Psoas muscle (tissue), 8 donors: Measurements from ENCODE around the gene CLTB. TPM values are rescaled to one million over a fixed set of nuclear protein-coding genes. Genes with fewer than 3 reads are reported as not detected.

ENCODE experiments used
- ATAC-seq, 4 donors: fragments of 200-7000 bp; cut with Tn5 transposase; one replicate each; pipeline ENCODE4 v1.9.1; 2020; ENCODE audit warnings: moderate library complexity in 3 of 4, mild to moderate bottlenecking in 2 of 4
- DNase-seq, 2 donors: peaks; one replicate each; pipeline ENCODE4 v3.0.0-alpha.2; 2020
- H3K27ac ChIP-seq: fragments of 200-600 bp; one replicate; pipeline ENCODE4 v1.8.0; 2022
- H3K27me3 ChIP-seq, 3 donors: fragments of 200-600 bp in 1 of 3; one replicate each; pipeline versions ENCODE4 v1.6.1 to v1.8.0; 2013 to 2022; ENCODE audit warnings: low read length in 2 of 3, mild to moderate bottlenecking in 2 of 3, moderate library complexity in 1 of 3; ENCODE audit not compliant: insufficient read depth in 3 of 3
- H3K36me3 ChIP-seq, 2 donors: fragments of 200-600 bp in 1 of 2; one replicate each; pipeline versions ENCODE4 v1.6.1 to v1.8.0; 2013 to 2022; ENCODE audit warnings: low read depth in 1 of 2, mild to moderate bottlenecking in 1 of 2, moderate library complexity in 1 of 2; ENCODE audit not compliant: insufficient read depth in 1 of 2
- H3K4me1 ChIP-seq: fragments of 200-600 bp; one replicate; pipeline ENCODE4 v1.8.0; 2022
- H3K4me3 ChIP-seq: fragments of 200-600 bp; one replicate; pipeline ENCODE4 v1.8.0; 2022; ENCODE audit warnings: mild to moderate bottlenecking
- H3K9me3 ChIP-seq: fragments of 200-600 bp; one replicate; pipeline ENCODE4 v1.8.0; 2022
- CTCF ChIP-seq: fragments of 200-600 bp; IDR thresholded peaks from one replicate; pipeline ENCODE4 v1.8.0; 2022; ENCODE audit warnings: antibody characterized with exemption
- WGBS, 3 donors: extraction: QIAGEN DNeasy Blood & Tissue Kit; methylation state at CpG; one replicate each; pipeline versions ENCODE4 v1.1.6 to v1.1.7; 2013; 5-methylcytosine and 5-hydroxymethylcytosine counted together
- intact Hi-C, 2 donors: fragments of 100-400 bp; cut with DNase I; formaldehyde crosslinking; loops; one replicate each; pipeline versions ENCODE4 v1.11.0 to v1.14.2; 2022
- polyA plus RNA-seq, 3 donors: library from polyadenylated mRNA; stranded (reverse); fragments of 200-250 nt; gene quantifications; one replicate each; pipeline ENCODE4 v1.2.3, GENCODE V29; 2013
- total RNA-seq, 4 donors: library from RNA; stranded (reverse); fragmentation: NEBNext Ultra II Directional in 2 of 4; extraction: Animal tissue kit (Norgen Biotek cat#: 25700) in 2 of 4; gene quantifications; one replicate each; pipeline versions ENCODE4 v1.2.1 to v1.2.4, GENCODE V29; 2021 to 2023
- donor health status: healthy with polysubstance abuse.
- donor health status: DM: no; HTN: no; CAD: no; lungs with moderate emphysema.
- donor health status: Bipolar disorder and iron deficiency.
- donor health status: healthy.
- donor health status: DM: yes; HTN: yes; CAD: no.
- donor health status: DM: no; HTN: no; CAD: no.
- donor health status: DM: no; HTN: no; CAD: no.
- donor health status: DM: yes; HTN: yes; CAD: no.

Gene CLTB
- total and polyA plus RNA-seq, 7 donors = 162 to 413 (median 223) TPM

- Histone ChIP-seq H3K9me3 (no peaks in the 10 kb centered on the region), H3K27me3 (peaks cover 0 to 4% (median 0%) of the 10 kb centered on the region in 3 donors), H3K36me3 (no peaks in the 10 kb centered on the region), H3K27ac (no peak overlapping the region), H3K4me3 (no peak overlapping the region), H3K4me1 (no peaks in the 10 kb centered on the region)
- intact Hi-C loops = no loop called here
- no peak for TF ChIP-seq CTCF
- 59 to 64% (median 63%) methylated on average over 4 of the region's 4 CpGs for WGBS, 3 donors
- DNase-seq (no peak), ATAC-seq (no peak)
Measured at GRCh38 chr5:176429972-176430371, 13.6 kb upstream of the CLTB start.

- H3K27me3 ChIP-seq = no peaks in the 10 kb centered on the region
- no peak overlapping the region for H3K27ac ChIP-seq
- 68 to 81% (median 78%) methylated on average over 4 of the region's 4 CpGs for WGBS, 3 donors
- no peaks in the 10 kb centered on the region for H3K9me3 ChIP-seq
- no peaks in the 10 kb centered on the region for H3K36me3 ChIP-seq
- H3K4me1 ChIP-seq = no peaks in the 10 kb centered on the region
- intact Hi-C loops = no loop called here
- no peak for DNase-seq
- TF ChIP-seq CTCF = no peak
- ATAC-seq = no peak
- H3K4me3 ChIP-seq = no peak overlapping the region
Measured at GRCh38 chr5:176427971-176428370, 11.6 kb upstream of the CLTB start.

DNA sequence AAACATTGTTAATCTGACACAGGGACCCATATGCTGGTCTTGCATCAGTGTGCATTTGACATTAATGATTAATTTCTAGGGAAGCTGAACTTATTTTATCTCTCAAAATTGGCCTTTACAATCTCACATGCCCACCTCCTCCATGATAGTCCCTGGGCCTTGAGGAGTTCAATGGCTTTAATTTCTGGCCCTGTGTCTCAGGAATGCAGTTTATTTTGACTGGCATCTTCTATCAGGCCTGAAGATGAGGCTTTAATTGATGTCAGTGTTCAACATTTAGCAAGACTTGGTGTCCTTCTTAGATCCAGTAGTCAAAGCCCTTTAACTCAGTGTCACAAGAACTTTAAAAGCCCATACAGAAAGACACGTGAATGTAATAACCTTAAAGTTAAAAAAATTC lies 10.5 kb upstream of the CLTB start:
- Histone ChIP-seq H3K4me1 (no peaks in the 10 kb centered on the region), H3K9me3 (no peaks in the 10 kb centered on the region), H3K4me3 (no peak overlapping the region), H3K27ac (no peak overlapping the region), H3K36me3 (no peaks in the 10 kb centered on the region), H3K27me3 (no peaks in the 10 kb centered on the region)
- DNase-seq (no peak), ATAC-seq (no peak)
- TF ChIP-seq CTCF = no peak
- WGBS, 3 donors = 58 to 82% (median 73%) methylated on average over 1 of the region's 1 CpG
- intact Hi-C loops = no loop called here

DNA sequence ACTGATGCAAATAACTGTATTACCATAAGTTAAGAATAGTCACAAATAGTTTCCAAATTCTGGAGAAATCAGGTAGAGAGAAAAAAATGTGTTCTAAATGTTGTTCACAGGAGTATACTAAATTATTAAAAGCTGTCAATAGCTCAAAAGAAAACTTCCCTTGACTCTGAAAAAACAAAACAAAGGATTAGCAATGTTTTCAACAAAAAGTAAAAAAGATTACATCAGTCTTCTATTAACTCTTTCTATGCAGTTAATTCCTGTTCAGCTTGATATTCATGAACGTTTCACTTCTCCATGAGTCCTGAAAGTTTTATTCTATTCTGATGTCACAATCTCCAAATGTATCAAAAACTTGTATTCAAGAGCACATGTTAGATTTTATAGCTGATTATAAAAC lies 9.5 kb upstream of the CLTB start:
- no peaks in the 10 kb centered on the region for H3K36me3 ChIP-seq
- no peaks in the 10 kb centered on the region for H3K4me1 ChIP-seq
- intact Hi-C loops = no loop called here
- no peaks in the 10 kb centered on the region for H3K9me3 ChIP-seq
- no peak for TF ChIP-seq CTCF
- no peak overlapping the region for H3K27ac ChIP-seq
- DNase-seq (no peak), ATAC-seq (no peak)
- WGBS, 3 donors = 81 to 91% (median 85%) methylated on average over 1 of the region's 1 CpG
- H3K27me3 ChIP-seq = no peaks in the 10 kb centered on the region
- H3K4me3 ChIP-seq = no peak overlapping the region

- WGBS, 3 donors = 89 to 100% (median 100%) methylated on average over 1 of the region's 1 CpG
Measured at GRCh38 chr5:176425138-176425537, 8.8 kb upstream of the CLTB start.

More at GRCh38 chr5:176425138-176425537, 8.8 kb upstream of the CLTB start:
- Histone ChIP-seq H3K4me1 (no peaks in the 10 kb centered on the region), H3K4me3 (no peak overlapping the region), H3K9me3 (no peaks in the 10 kb centered on the region), H3K36me3 (no peaks in the 10 kb centered on the region), H3K27me3 (no peaks in the 10 kb centered on the region), H3K27ac (no peak overlapping the region)
- ATAC-seq (no peak), DNase-seq (no peak)
- intact Hi-C loops = no loop called here
- TF ChIP-seq CTCF = no peak
